GM23338 (cell line): ENCODE measurements around the gene ADIG.

ENCODE experiments used
- CREB1 ChIP-seq: fragments of 250-450 bp; sonication (Bioruptor Pico); IDR thresholded peaks from 2 replicates; pipeline ENCODE4 v1.5.0; 2020; ENCODE audit warnings: low read depth, mild to moderate bottlenecking, moderate library complexity
- CTCF ChIP-seq, 2 experiments: fragments of 200-600 bp in 1 of 2; sonication (generic) in 1 of 2; conservative IDR thresholded peaks; 2 replicates each; pipeline versions ENCODE4 v1.5.1 to v1.6.1; 2016 to 2017; ENCODE audit warnings: antibody characterized with exemption in 2 of 2, low read depth in 2 of 2, mild to moderate bottlenecking in 2 of 2, moderate library complexity in 1 of 2
- EZH2 ChIP-seq: fragments of 200-600 bp; sonication (generic); IDR thresholded peaks from one replicate; pipeline ENCODE4 v1.8.0; 2017; ENCODE audit warnings: antibody characterized with exemption, mild to moderate bottlenecking, low read depth; ENCODE audit not compliant: unreplicated experiment
- JUNB ChIP-seq: IDR thresholded peaks from one replicate; pipeline ENCODE4 v1.6.1; 2016; ENCODE audit warnings: antibody characterized with exemption; ENCODE audit not compliant: unreplicated experiment
- NANOG ChIP-seq: IDR thresholded peaks from 2 replicates; pipeline ENCODE4 v1.6.1; 2016; ENCODE audit warnings: antibody characterized with exemption, borderline replicate concordance
- POLR2AphosphoS5 ChIP-seq: IDR thresholded peaks from 2 replicates; pipeline ENCODE4 v1.6.1; 2016; ENCODE audit warnings: antibody characterized with exemption, low read depth
- REST ChIP-seq: IDR thresholded peaks from one replicate; pipeline ENCODE4 v1.6.1; 2018; ENCODE audit warnings: antibody characterized with exemption; ENCODE audit not compliant: unreplicated experiment

- TF ChIP-seq CTCF (conservative IDR thresholded peaks at IDR 0.05; ENCODE audit: low read depth in 2 of 2) (no peak), EZH2 (no peak), POLR2AphosphoS5 (no peak), JUNB (no peak), NANOG (no peak), CREB1 (CRISPR knock-in tag) (no peak), REST (no peak)
These were observed 10.7 kb downstream of the ADIG start for GRCh38 chr20:38591474-38592410.
